ENCODE results near the gene CDH4.
A peak's percentile ranks its signal among the peaks of the same experiment; 100 is the strongest.

CDH4 gene

GRCh38 chr20:61284752-61285151, 32.7 kb downstream of the CDH4 start:
- no peak for DNase-seq (ENCODE audit: low spot score)

- no peak for DNase-seq (ENCODE audit: low spot score)
Observed at GRCh38 chr20:61285152-61285645, 33.1 kb downstream of the CDH4 start.

GRCh38 chr20:61285691-61286090, 33.6 kb downstream of the CDH4 start:
- no peak for DNase-seq (ENCODE audit: low spot score)

- no peak for DNase-seq (ENCODE audit: low spot score)
Observed at GRCh38 chr20:61287583-61288275, 35.7 kb downstream of the CDH4 start.

- DNase-seq (ENCODE audit: low spot score) = no peak
Observed at GRCh38 chr20:61288331-61288784, 36.3 kb downstream of the CDH4 start.

- no peak for DNase-seq (ENCODE audit: low spot score)
Observed at GRCh38 chr20:61289166-61289565, 37.1 kb downstream of the CDH4 start.

- DNase-seq (ENCODE audit: low spot score) = no peak
Observed at GRCh38 chr20:61290721-61291120, 38.7 kb downstream of the CDH4 start.

- no peak for DNase-seq (ENCODE audit: low spot score)
Observed at GRCh38 chr20:61291166-61291829, 39.2 kb downstream of the CDH4 start.

- DNase-seq (ENCODE audit: low spot score) = no peak
Observed at GRCh38 chr20:61292391-61292790, 40.3 kb downstream of the CDH4 start.

- no peak for DNase-seq (ENCODE audit: low spot score)
Observed at GRCh38 chr20:61292821-61293612, 41.0 kb downstream of the CDH4 start.

- DNase-seq (ENCODE audit: low spot score) = no peak
Observed at GRCh38 chr20:61293951-61294350, 41.9 kb downstream of the CDH4 start.

- DNase-seq (ENCODE audit: low spot score) = no peak
Observed at GRCh38 chr20:61295249-61295648, 43.2 kb downstream of the CDH4 start.

- no peak for DNase-seq (ENCODE audit: low spot score)
Observed at GRCh38 chr20:61295682-61296628, 43.9 kb downstream of the CDH4 start.

- DNase-seq (ENCODE audit: low spot score) = no peak
Observed at GRCh38 chr20:61296629-61297019, 44.6 kb downstream of the CDH4 start.

- no peak for DNase-seq (ENCODE audit: low spot score)
Observed at GRCh38 chr20:61297491-61297890, 45.4 kb downstream of the CDH4 start.

- DNase-seq (ENCODE audit: low spot score) = peak; percentile 89
Observed at GRCh38 chr20:61297986-61298385, 45.9 kb downstream of the CDH4 start.

- DNase-seq (ENCODE audit: low spot score) = no peak
Observed at GRCh38 chr20:61298661-61299060, 46.6 kb downstream of the CDH4 start.

GRCh38 chr20:61299104-61299503, 47.0 kb downstream of the CDH4 start:
- no peak for DNase-seq (ENCODE audit: low spot score)

GRCh38 chr20:61299618-61300017, 47.6 kb downstream of the CDH4 start:
- DNase-seq (ENCODE audit: low spot score) = no peak

- DNase-seq (ENCODE audit: low spot score) = no peak
Observed at GRCh38 chr20:61300293-61300692, 48.2 kb downstream of the CDH4 start.

GRCh38 chr20:61300709-61301108, 48.6 kb downstream of the CDH4 start:
- no peak for DNase-seq (ENCODE audit: low spot score)
